NT2/D1 (cell line): ENCODE data around the gene UNC50.

Experiments used
- YY1 ChIP-seq: IDR thresholded peaks from 2 replicates; pipeline ENCODE4 v1.6.1; 2011; ENCODE audit not compliant: insufficient read length, insufficient read depth
- ZNF274 ChIP-seq: IDR thresholded peaks from 2 replicates; pipeline ENCODE4 v1.6.1; 2011; ENCODE audit warnings: mild to moderate bottlenecking, low read depth, low read length

GRCh38 chr2:98607741-98608115 is 661 bp upstream of the UNC50 start:
- TF ChIP-seq YY1 (no peak), ZNF274 (no peak)
